Osteoblast (primary cell): Measurements from ENCODE around the gene BANP. TPM values are rescaled to one million over a fixed set of nuclear protein-coding genes. Genes with fewer than 3 reads are reported as not detected.
"Not testable (repeated sequence)": the region's sequence is repeated elsewhere in the genome, so short reads cannot be mapped to it uniquely, and the experiment has no call there.

Experiments
- DNase-seq: peaks from one replicate; pipeline ENCODE4 v3.0.0; 2011; ENCODE audit warnings: low spot score, mixed read lengths; ENCODE audit not compliant: insufficient read length; ENCODE audit errors: missing footprints
- H2AFZ ChIP-seq: 2 replicates; pipeline ENCODE4 v1.6.0; 2011; ENCODE audit warnings: mild to moderate bottlenecking, low read length
- H3K27ac ChIP-seq: 2 replicates; pipeline ENCODE4 v1.5.1; 2011; ENCODE audit warnings: mild to moderate bottlenecking, low read depth, low read length, moderate library complexity
- H3K27me3 ChIP-seq: 2 replicates; pipeline ENCODE4 v1.6.0; 2012; ENCODE audit warnings: mild to moderate bottlenecking, control low read depth, inconsistent platforms, low read length, moderate library complexity; ENCODE audit not compliant: insufficient read depth
- H3K36me3 ChIP-seq: 2 replicates; pipeline ENCODE4 v1.5.1; 2011; ENCODE audit warnings: mild to moderate bottlenecking, low read length, control low read depth, moderate library complexity; ENCODE audit not compliant: insufficient read depth
- H3K4me1 ChIP-seq: 2 replicates; pipeline ENCODE4 v1.5.1; 2011; ENCODE audit warnings: mild to moderate bottlenecking, low read length, control low read depth, moderate library complexity; ENCODE audit not compliant: insufficient read depth
- H3K4me2 ChIP-seq: 2 replicates; pipeline ENCODE4 v1.6.0; 2011; ENCODE audit warnings: mild to moderate bottlenecking, low read length; ENCODE audit not compliant: insufficient read depth
- H3K4me3 ChIP-seq: fragments of 200-600 bp; sonication (generic); 3 replicates; pipeline ENCODE4 v1.5.1; 2012; ENCODE audit warnings: mild to moderate bottlenecking, low read length, inconsistent platforms; ENCODE audit not compliant: insufficient read depth
- H3K79me2 ChIP-seq: 2 replicates; pipeline ENCODE4 v1.6.0; 2012; ENCODE audit warnings: mild to moderate bottlenecking, low read length, control low read depth, inconsistent platforms; ENCODE audit not compliant: insufficient read depth
- H3K9me3 ChIP-seq: 2 replicates; pipeline ENCODE4 v1.5.1; 2011; ENCODE audit warnings: low read depth, low read length, control low read depth
- H4K20me1 ChIP-seq: 2 replicates; pipeline ENCODE4 v1.6.0; 2012; ENCODE audit warnings: mild to moderate bottlenecking, low read length, control low read depth; ENCODE audit not compliant: insufficient read depth
- CTCF ChIP-seq: IDR thresholded peaks from 2 replicates; pipeline ENCODE4 v1.5.1; 2011; ENCODE audit warnings: mild to moderate bottlenecking, low read depth, low read length, moderate library complexity; ENCODE audit errors: extremely low read depth
- total RNA-seq: library from RNA; depleted of rRNA; stranded (reverse); fragments of >200 nt; gene quantifications from 2 replicates; pipeline ENCODE4 v1.2.3, GENCODE V29; 2012

The BANP gene
- total RNA-seq, 1 donor: 23.5 TPM

DNA sequence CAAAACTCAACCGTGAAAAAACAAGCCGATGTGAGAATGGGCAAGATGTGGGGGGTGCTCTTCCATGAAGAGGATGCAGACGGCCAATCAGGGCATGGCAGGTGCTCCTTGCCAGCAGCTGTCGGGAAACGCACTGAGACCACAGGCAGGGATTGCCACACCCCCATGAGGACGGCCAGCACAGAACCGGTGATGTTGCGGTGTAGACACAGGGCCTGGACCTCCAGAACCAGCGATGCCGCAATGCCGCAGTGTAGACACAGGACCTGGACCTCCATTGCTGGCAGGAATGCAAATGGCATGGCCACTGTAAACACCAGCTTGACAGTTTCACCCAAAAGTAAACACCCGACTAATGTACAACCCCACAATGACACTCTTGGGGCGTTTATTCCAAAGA, 164.9 kb downstream of the BANP start:
- no peak for DNase-seq
- Histone ChIP-seq H3K9me3 (no peaks in the 10 kb centered on the region), H3K27ac (no peak overlapping the region), H4K20me1 (no peaks in the 10 kb centered on the region), H3K4me3 (no peak overlapping the region), H2AFZ (no peak overlapping the region), H3K4me2 (no peak overlapping the region), H3K36me3 (no peaks in the 10 kb centered on the region), H3K79me2 (no peaks in the 10 kb centered on the region), H3K4me1 (peaks cover 10% of the 10 kb centered on the region), H3K27me3 (peaks cover 10% of the 10 kb centered on the region)
- TF ChIP-seq CTCF: no peak

GRCh38 chr16:88117476-88117868, 166.2 kb downstream of the BANP start:
- Histone ChIP-seq H3K36me3 (no peaks in the 10 kb centered on the region), H3K4me3 (no peak overlapping the region), H4K20me1 (no peaks in the 10 kb centered on the region), H3K27ac (no peak overlapping the region), H3K4me1 (peaks cover 10% of the 10 kb centered on the region), H3K79me2 (no peaks in the 10 kb centered on the region), H2AFZ (no peak overlapping the region), H3K9me3 (no peaks in the 10 kb centered on the region), H3K4me2 (no peak overlapping the region), H3K27me3 (peaks cover 10% of the 10 kb centered on the region)
- no peak for DNase-seq
- no peak for TF ChIP-seq CTCF

DNA sequence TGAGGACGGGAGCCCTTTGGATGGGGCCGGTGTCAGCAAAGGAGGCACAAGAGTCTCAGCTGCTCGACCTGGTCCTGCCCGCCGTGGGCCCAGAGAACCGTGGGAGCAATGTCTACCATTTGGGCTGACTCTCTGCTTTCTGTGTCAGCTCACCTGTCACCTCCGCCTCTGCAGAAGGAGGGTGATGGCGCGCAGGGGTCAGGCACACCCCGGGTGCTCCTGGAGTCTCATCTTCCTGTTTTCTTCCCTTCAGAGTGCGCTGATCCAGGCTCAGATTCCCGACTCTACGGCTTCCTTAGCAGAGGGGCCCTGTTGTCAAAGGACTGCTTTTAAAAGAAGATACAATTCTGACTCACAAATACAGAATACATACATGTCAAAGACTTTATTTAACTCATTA, 167.1 kb downstream of the BANP start:
- H3K79me2 ChIP-seq: no peaks in the 10 kb centered on the region
- H2AFZ ChIP-seq: no peak overlapping the region
- peaks cover 10% of the 10 kb centered on the region for H3K27me3 ChIP-seq
- H4K20me1 ChIP-seq: no peaks in the 10 kb centered on the region
- H3K9me3 ChIP-seq: no peaks in the 10 kb centered on the region
- peaks cover 10% of the 10 kb centered on the region for H3K4me1 ChIP-seq
- no peaks in the 10 kb centered on the region for H3K36me3 ChIP-seq
- no peak overlapping the region for H3K4me3 ChIP-seq
- H3K4me2 ChIP-seq: peak overlapping the region; percentile 60
- no peak overlapping the region for H3K27ac ChIP-seq
- DNase-seq: no peak
- TF ChIP-seq CTCF: no peak

DNA sequence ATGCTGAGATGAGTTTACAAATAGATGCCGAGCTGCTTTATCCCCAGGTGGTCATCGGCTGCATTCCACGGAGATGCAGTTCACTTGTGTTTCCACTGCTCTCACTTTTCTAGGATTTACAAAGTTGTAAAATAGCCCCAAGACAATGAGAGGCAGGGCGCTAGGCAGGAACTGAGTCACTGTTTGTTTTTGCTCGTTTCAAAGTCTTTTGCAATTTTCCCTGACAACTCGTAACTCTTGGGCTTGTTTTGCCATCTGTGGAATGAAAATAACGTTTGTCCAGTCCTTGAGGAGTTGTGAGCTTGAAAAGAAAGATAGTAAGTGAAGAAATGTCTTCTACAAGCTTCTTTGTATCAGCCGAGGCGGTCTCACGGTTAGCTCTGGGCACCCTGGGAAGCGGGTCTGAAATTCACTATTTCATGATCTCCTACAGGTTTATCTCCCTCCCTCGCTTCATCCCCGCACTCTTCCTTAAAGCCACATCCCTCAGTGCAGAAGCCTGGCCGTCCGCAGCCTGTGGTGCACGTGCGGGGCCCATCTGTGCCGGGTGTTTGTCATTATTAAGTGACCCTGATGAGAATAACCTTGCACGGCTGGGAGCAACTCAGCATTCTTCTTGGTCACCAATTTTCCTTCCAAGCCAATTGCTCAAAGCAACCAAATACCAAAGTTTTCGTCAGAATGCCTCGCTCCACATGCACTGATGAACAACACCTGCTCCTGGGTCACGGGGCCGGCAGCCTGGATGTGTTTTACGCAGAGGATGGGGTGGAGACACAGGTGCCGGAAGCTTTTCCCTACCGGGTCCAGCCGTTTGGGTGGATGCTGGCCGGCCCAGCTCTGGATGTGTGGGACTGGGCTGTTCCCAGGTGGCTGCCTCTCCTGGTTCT, 167.9 kb downstream of the BANP start:
- peak; percentile 89 for DNase-seq
- H3K9me3 ChIP-seq, H3K4me3 ChIP-seq, H3K79me2 ChIP-seq, H4K20me1 ChIP-seq, H2AFZ ChIP-seq, H3K27me3 ChIP-seq, H3K36me3 ChIP-seq: not testable (repeated sequence)
- H3K4me2 ChIP-seq: peak overlapping the region; percentile 60
- H3K27ac ChIP-seq: peak overlapping the region; percentile 56
- peaks cover 10% of the 10 kb centered on the region for H3K4me1 ChIP-seq

- DNase-seq, H3K79me2 ChIP-seq, H3K27ac ChIP-seq, H3K27me3 ChIP-seq, H4K20me1 ChIP-seq, H3K36me3 ChIP-seq, H3K4me2 ChIP-seq, H3K9me3 ChIP-seq, H3K4me3 ChIP-seq, H2AFZ ChIP-seq: not testable (repeated sequence)
- H3K4me1 ChIP-seq: peaks cover 10% of the 10 kb centered on the region
Measured at GRCh38 chr16:88119881-88120751, 168.9 kb downstream of the BANP start.
